GM18511 (cell line): ENCODE data around the gene DLGAP3.
"Not testable (repeated sequence)": the region's sequence is repeated elsewhere in the genome, so short reads cannot be mapped to it uniquely, and the experiment has no call there.

Source experiments
- ATAC-seq: cut with Tn5 transposase; IDR thresholded peaks from one replicate; pipeline ENCODE4 v1.9.1; 2021; ENCODE audit warnings: mild to moderate bottlenecking, moderate library complexity; ENCODE audit not compliant: unreplicated experiment

DLGAP3 gene, protein sequence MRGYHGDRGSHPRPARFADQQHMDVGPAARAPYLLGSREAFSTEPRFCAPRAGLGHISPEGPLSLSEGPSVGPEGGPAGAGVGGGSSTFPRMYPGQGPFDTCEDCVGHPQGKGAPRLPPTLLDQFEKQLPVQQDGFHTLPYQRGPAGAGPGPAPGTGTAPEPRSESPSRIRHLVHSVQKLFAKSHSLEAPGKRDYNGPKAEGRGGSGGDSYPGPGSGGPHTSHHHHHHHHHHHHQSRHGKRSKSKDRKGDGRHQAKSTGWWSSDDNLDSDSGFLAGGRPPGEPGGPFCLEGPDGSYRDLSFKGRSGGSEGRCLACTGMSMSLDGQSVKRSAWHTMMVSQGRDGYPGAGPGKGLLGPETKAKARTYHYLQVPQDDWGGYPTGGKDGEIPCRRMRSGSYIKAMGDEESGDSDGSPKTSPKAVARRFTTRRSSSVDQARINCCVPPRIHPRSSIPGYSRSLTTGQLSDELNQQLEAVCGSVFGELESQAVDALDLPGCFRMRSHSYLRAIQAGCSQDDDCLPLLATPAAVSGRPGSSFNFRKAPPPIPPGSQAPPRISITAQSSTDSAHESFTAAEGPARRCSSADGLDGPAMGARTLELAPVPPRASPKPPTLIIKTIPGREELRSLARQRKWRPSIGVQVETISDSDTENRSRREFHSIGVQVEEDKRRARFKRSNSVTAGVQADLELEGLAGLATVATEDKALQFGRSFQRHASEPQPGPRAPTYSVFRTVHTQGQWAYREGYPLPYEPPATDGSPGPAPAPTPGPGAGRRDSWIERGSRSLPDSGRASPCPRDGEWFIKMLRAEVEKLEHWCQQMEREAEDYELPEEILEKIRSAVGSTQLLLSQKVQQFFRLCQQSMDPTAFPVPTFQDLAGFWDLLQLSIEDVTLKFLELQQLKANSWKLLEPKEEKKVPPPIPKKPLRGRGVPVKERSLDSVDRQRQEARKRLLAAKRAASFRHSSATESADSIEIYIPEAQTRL

DNA sequence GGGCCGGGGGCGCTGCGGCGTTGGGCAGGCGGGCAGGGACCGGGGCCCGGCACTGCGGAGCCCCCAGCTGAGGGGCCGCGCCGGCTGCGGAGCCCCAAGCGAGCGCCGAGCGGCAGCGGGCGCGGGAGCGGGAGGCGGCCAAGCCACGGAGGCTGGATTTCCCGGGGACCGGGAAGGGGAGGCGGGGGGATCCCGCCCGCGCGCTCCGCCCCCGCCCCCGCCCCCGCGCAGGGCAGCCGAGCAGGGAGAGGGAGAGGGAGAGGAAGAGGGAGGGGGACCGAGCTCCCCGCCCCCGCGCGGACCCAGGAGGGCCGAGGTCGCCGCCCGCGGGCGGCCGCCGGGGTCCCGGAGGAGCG is at the start of gene DLGAP3:
TSS of gene DLGAP3 (minus strand) at position 154 of the 356 bp plus-strand sequence. CDS start 24,267 bp downstream, outside the sequence.
- ATAC-seq: no peak

DNA sequence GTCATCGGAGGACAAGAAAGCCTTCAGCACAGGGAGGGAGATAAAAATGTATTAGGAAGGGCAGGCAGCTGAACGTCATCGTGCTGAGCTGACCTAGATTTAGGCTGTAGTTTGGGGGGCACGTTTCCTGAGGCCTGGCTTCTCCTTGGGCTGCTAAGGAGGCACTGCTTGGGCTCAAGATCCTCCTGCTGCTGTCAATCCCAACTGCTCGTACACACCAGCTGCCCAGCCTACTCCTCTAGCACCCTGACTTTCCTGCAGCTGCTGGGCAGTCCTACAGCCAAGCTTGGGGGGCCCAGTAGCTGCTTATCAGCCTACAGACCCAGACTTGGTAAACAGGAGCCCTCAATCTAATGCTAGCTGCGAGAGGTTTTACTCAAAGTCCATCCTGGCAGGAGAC is 49.5 kb upstream of the DLGAP3 start:
- no peak for ATAC-seq

DNA sequence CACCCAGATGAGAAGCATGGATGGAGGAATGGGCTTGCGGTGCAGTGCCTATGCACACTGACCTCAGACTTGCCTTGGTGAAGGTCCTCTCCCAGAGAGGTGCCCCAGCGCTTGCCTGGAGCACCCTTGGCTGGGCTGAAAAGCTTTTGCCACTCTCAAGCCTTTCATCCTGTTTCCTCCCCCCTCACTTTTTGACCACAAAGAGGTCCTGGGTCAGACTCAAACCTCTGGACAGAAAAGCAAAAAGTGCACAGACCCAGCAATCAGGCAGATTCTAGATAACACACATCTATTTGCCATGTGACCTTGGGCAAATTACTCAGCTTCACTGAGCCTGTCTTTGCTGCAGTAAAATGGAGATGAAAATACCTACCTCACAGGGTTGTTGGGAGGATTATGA is 48.4 kb upstream of the DLGAP3 start:
- ATAC-seq: no peak

DNA sequence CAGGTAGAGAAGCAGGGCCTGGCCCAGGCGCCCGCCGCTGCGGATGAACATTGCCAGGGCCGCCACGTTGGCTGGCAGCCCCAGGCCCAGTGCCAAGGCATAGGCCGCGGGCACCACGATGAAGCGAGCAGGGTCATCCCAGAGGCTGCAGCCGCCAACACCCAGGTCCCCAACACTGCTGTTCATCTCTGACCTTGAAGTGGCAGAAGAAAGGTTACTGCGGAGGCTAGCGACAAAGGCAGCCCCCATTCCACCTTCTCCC is 47.7 kb upstream of the DLGAP3 start:
- ATAC-seq: no peak

DNA sequence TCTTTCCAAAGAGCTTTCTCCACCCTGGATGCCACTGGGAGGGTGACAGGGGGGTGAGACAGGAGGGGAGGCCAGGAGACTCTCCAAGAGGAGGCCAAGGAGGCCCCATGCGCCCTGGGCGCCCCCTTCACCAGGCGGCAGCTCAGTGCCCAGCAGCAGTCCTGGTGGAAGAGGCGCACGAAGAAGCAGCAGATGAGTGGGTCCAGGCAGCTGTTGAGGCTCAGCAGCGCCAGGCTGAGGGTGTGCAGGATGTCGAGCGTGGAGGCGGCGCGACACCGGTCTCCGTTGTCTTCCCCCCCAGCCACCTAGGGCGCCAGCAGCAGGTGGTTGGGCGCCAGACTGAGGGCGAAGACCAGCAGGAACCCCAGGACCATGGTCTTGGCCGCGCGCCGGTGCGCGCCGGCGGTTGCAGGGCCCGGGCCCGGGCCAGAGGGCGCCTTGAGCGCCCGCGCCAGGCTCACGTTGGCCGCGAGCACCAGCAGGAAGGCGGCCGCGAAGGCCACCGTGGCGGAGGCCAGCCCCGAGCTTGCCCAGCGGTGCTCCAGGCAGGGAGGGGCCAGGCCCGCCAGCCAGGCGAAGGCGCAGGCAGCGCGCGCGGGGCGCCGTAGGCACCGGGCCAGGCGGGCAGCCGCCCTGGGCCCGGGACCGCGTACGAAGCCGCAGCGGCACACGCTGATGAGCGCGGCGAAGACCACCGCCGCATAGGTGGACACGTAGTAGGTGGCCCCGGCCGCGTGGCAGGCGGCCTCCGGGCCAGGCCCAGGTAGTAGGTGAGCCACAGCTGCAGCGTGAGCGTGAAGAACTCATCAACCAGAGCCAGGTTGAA is 47.1 kb upstream of the DLGAP3 start:
- no peak for ATAC-seq

DNA sequence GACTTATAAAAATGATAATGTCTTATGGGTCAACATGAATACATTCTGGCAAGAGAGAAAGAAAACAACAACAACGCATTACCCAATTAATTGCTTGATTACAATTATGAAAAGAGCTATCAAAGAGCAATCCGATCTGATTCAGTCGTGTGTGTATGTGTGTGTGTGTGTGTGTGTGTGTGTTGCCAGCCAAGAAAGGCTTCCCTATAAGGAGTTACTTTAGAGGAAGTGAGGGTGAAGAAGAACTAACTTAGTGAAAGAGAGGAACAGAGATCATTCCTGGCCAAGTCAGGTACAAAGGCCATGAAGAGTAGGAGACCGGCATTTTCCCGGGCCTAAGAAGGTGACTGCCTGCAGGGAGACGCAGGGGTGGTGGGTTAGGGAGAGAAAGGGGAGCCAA is 46.3 kb upstream of the DLGAP3 start:
- no peak for ATAC-seq

DNA sequence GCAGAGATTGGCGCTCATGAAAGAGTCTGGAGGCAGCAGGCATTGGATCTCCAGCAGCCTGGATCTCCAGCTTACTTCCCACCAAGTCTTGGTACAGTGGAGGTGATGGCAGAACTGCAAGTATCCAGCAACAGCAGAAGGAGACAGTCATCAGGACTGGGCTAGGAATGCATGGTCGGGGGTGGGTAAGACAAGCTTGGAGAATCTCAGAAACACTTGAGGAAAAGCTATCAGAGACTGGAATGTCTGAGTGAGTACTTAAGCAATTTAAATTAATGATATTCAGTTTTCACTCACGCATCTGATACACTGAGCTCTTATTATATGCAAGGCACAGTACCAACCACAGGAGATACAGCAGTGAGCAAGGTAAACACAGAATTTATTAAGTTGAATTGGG is 45.9 kb upstream of the DLGAP3 start:
- no peak for ATAC-seq

DNA sequence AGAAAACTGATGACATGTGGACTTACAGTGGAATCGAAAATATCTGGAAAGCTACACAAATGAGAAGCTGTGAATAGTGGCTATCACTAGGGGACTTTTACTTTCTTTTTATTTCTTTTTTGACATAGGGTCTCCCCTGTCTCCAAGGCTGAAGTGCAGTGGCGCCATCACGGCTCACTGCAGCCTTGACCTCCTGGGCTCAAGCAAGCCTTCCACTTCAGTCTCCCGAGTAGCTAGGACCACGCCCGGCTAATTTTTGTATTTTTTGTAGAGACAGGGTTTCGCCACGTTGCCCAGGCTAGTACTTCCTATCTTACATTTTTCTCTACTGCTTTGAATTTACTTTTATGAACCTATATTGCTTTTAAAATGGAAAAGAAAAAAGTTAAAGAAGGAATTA is 45.2 kb upstream of the DLGAP3 start:
- no peak for ATAC-seq

DNA sequence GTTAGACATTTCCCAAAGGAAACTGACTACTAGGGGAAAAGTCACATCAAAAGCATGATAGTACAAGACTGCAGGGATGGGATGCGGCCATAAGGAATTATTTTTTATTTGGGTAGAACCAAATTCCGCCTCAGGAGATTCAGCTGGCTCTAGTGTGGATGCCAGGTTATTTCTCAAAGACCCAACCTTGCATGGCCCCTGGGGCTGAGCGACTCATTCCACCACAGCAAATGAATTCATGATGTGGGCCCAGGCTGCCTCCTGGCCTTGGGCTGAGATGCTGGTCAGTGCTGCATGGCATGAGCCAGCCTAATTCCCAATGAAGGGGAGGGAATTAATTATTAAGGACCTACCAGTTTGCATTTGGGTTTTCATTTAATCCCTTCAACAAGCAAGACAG is 43.9 kb upstream of the DLGAP3 start:
- no peak for ATAC-seq

DNA sequence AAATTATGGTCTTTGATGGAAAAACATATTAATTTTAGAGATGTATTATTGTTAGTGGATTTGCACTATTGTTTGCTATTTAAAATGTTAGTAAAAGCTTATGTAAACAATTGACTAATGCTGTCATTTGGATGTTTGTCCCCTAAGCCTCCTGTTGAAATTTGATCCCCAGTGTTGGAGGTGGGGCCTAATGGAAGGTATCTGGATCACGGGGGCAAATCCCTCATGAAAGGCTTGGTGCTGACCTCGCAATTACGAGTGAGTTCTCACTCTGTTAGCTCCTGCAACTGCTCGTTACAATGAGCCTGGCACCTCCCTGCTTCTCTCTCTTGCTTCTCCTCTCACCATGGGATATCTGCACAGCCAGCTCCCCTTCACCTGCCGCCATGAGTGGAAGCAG is 41.4 kb upstream of the DLGAP3 start:
- ATAC-seq: no peak

DNA sequence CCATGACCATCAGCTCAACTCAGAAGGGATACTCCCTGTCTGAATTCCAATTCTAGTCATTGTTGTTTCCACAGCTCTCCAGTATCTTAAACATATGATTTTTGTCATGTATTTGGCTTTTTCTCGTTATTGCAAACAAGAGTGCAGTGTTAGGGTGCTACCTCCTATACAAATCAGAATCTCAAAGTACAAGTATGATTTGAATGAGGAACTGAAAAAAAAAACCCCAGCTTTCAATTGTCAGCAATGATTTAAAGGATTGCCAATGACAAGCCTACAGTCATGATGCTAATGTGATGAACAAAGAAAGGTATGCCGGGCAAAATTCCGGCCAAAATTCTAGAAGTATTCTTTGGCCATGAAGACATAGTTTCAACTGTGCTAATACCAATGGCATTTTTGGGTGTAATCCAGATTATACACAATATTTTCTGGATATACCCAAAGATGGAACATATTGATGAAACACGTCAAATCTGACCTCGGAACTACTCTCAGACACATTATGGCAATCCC is 40.8 kb upstream of the DLGAP3 start:
- ATAC-seq: no peak

DNA sequence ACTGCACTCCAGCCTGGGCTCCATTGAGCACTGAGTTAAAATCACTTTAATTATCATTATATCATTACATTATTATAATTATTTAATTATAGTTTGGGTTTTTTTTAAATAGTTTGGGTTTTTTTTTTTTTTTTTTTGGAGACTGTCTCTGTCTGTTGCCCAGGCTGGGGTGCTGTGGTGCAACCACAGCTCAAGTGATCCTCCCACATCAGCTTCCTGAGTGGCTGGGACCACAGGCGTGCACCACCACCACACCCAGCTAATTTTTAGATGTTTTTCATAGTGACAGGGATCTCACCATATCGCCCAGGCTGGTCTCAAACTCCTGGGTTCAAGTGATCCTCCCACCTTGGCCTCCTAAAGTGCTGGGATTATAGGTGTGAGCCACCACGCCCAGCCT is 38.8 kb upstream of the DLGAP3 start:
- not testable (repeated sequence) for ATAC-seq

DNA sequence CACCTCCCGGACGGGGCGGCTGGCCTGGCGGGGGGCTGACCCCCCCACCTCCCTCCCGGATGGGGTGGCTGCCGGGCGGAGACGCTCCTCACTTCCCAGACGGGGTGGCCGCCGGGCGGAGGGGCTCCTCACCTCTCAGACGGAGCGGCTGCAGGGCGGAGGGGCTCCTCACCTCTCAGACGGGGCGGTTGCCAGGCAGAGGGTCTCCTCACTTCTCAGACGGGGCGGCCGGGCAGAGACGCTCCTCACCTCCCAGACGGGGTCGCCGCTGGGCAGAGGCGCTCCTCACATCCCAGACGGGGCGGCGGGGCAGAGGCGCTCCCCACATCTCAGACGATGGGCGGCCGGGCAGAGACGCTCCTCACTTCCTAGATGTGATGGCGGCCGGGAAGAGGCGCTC is 38.2 kb upstream of the DLGAP3 start:
- ATAC-seq: not testable (repeated sequence)

DNA sequence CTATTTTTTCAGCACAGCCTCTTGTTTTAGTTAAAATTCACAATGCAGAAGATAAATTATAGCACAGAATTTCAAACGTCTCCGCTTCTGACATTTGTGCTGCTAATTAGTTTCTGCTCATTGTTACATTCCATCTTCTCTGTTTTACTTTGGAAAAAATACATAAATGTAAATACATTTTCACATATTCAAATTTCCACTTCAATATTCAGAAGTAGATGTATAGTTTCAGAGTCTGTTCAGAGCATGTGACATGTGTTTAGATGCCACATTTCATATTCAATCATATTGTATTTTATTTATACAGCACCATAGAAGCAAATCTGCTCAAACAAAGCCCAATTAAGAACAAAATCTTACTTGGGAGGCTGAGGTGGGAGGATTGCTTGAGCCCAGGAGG is 36.1 kb upstream of the DLGAP3 start:
- no peak for ATAC-seq

DNA sequence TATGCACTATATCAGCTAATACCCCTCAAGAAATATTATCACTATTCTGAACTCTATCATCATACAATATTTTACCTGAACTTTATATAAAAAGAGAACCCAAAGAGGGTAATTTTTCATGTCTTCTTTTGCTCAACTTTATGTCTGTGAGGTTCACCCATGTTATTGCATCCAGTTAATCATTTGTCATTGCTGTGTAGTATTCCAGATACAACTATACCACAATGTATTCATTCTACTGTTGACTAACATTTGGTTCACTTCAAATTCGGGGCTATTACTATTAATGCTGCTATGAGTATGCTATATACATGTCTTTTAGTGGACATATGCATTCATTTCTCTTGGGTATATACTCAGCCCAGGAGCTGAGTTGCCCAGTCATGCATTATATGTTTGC is 21.0 kb upstream of the DLGAP3 start:
- no peak for ATAC-seq

DNA sequence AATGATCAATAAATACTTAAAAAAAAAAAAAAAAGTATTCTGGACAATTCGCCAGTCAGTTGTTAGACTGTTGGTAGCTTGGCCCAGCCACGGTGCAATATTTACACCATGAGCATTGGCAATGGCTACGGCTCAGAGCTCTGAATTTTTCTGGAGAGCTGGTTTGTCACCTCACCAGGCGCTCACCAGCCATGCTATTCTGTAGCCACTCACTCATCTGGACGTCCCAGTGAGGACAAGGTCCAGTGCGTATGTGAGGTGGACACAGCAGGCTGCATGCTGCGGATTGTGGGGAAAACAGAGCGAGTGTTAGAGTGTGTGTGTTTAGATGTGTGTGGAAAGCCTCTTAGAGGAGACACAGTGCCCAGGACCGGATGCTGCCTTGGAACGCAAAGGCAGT is 19.3 kb upstream of the DLGAP3 start:
- not testable (repeated sequence) for ATAC-seq

DNA sequence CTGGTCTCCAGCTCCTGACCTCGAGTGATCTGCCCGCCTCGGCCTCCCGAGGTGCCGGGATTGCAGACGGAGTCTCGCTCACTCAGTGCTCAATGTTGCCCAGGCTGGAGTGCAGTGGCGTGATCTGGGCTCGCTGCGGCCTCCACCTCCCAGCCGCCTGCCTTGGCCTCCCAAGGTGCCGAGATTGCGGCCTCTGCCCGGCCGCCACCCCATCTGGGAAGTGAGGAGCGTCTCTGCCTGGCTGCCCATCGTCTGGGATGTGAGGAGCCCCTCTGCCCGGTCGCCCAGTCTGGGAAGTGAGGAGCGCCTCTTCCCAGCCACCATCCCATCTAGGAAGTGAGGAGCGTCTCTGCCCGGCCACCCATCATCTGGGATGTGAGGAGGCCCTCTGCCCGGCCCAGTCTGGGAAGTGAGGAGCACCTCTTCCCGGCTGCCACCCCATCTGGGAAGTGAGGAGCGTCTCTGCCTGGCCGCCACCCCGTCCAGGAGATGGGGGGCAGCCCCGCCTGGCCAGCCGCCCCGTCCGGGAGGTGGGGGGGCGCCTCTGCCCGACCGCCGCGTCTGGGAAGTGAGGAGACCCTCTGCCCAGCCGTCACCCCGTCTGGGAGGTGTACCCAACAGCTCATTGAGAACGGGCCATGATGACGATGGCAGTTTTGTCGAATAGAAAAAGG is 18.3 kb upstream of the DLGAP3 start:
- not testable (repeated sequence) for ATAC-seq

DNA sequence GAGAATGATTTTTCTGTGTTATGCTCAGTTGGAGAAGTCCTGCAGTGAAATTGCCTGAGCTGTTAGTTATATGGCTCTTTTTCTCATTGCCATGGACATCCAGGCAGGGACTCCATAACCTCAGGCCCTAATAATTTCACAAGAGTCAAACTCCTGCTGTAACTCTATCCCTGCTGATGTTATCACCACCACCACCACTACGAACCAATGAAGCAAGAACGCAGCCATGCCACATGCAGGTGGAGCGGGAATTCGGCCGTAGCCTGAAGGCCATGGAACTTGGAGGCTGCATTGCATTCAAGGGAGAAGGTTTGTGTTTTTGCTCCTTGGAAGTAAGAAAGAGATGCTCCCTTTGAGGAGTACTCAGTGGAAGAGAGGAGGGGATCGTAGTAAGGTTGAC is 16.8 kb upstream of the DLGAP3 start:
- no peak for ATAC-seq

DNA sequence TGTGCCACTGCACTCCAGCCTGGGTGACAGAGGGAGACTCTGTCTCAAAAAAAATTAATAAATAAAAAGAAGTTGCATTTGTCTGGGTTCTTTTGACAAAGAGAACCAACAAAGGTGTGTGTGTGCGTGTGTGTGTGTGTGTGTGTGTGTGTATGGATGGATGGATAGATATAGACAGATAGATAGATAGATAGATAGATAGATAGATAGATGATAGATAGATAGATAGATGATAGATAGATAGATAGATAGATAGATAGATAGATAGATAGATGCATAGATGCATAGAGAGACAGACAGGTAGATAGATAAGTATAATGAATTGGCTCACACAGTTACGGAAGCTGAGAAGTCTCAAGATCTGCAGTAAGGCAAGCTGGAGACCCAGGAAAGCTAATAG is 12.3 kb upstream of the DLGAP3 start:
- ATAC-seq: not testable (repeated sequence)

DNA sequence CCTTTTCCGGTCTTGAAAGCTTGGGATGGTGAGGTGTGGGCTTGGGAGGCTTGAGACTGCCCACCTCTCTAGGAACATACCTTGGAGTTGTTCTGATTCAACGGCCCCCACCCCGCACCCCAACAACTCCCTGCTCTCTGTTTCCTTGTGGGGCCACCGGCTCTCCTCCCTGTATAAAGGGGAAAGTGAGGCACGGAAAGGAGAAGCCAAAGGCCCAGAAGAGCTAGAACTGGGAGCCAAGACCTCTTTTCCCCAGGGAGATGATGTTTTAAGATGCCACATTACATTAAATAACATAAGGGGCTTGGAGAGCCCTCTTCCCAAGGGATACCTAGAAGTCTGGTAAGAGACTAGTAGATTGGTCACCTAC is 1.2 kb upstream of the DLGAP3 start:
- no peak for ATAC-seq
